G401.6 (cell line): ENCODE results near the gene FADS2.
A peak's percentile ranks its signal among the peaks of the same experiment; 100 is the strongest.

Experiments used
- FAIRE-seq: peaks from 2 replicates; lab custom pipeline; 2012; peaks lifted over from hg19 to GRCh38; lab: Jason Lieb, UNC

The FADS2 gene

GRCh38 chr11:61889831-61890230 lies 61.7 kb downstream of the FADS2 start:
- FAIRE-seq = no peak

DNA sequence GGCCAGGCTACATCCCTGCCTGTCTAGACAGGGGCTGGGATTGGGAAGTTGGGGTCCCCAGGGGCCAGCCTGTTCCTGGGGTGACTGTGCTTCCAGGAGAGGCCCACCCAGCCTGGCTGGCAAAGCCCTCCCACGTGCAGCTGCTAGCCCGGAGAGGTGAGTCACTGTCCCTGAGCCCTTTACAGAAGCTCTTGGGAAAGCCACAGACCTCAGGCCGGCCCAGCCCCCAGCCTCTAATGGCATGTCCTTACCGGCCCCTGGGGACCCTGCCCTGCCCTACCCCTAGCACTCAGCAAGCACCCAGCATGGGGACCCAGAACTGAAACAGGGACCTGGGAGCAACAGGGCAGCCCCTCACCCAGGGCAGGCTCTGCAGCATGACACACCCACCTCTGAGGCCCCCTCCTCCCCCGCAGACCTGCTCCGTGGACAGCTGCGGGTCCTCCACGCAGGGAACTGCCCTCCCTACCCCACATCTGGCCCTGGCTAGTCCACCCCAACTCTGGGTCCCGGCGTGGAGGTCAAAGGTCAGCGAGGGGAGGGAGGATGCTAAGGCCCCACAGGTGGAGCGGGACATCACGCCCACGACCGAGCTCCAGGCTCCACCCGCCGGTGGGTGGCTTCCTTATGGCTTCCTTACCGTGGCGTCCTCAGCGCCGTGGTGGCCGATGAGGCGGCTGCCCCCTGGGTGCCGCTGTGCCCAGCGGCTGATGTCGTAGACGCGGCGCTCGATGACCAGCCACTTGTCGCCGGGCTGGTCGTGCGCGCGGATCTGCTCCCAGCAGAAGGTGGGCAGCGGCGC lies 62.6 kb downstream of the FADS2 start:
- FAIRE-seq = no peak

- no peak for FAIRE-seq
These were observed 63.4 kb downstream of the FADS2 start, which contains the start of gene FADS3 for GRCh38 chr11:61891331-61892084. Gene FADS3 (minus strand): TSS chr11:61891545. CDS start chr11:61891381, 164 bp downstream.

GRCh38 chr11:61892085-61892370 lies 63.9 kb downstream of the FADS2 start:
- no peak for FAIRE-seq

DNA sequence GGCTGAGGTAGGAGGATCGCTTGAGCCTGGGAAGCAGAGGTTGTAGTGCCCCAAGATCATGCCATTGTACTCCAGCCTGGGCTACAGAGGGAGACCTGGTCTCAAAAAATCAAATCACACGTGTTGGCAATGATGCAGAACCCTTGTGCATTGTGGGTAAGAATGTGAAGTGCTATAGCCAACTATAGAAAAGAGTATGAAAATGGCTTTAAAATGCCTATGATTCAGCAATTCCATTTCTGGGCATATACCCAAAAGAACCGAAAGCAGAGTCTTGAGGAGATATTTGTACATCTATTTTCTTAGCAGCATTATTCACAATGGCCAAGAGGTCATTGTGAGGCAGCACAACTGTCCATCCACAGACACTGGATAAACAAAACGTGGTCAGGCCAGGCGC lies 65.9 kb downstream of the FADS2 start:
- no peak for FAIRE-seq

DNA sequence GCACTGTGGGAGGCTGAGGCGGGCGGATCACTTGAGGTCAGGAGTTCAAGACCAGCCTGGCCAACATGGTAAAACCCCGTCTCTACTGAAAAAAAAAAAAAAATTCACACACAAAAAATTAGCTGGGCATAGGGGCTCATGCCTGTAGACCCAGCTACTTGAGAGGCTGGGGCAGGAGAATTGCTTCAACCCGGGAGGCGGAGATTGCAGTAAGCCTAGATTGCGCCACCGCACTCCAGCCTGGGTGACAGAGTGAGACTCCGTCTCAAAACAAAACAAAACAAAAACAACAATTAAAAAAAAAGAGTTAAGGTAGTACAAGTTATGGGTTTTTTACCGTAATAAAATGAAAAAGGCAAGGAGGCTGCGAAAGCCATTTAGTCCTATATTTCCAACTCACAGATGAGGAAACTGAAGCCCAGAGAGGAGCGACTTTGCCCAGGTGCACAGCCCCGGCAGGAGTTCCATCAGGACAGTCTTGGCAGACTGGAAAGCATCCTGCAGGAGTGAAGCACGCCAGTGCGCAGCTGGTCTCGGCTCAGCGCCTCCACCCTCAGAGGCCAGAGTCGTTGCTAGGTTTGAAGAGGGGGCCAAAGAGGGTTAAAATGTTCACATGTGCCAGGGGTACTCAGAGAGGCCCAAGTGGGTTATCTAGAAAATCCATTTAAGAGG lies 67.1 kb downstream of the FADS2 start:
- no peak for FAIRE-seq

DNA sequence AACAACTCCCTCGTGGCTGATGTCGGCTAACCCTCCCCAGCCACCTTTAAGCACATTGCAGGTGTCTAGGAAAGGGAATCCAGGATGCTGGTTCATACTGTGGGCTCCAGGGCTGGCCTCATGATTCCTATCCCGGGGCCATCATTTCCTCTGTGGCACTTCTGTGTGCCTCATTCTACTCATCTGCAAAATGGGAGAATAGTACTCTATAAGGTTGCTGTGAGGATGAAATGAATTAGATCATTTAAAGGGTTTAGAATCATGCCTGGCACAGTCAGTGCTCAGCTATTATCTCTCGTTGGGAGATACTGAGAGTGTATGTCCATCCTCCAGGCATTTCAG lies 67.6 kb downstream of the FADS2 start:
- no peak for FAIRE-seq

DNA sequence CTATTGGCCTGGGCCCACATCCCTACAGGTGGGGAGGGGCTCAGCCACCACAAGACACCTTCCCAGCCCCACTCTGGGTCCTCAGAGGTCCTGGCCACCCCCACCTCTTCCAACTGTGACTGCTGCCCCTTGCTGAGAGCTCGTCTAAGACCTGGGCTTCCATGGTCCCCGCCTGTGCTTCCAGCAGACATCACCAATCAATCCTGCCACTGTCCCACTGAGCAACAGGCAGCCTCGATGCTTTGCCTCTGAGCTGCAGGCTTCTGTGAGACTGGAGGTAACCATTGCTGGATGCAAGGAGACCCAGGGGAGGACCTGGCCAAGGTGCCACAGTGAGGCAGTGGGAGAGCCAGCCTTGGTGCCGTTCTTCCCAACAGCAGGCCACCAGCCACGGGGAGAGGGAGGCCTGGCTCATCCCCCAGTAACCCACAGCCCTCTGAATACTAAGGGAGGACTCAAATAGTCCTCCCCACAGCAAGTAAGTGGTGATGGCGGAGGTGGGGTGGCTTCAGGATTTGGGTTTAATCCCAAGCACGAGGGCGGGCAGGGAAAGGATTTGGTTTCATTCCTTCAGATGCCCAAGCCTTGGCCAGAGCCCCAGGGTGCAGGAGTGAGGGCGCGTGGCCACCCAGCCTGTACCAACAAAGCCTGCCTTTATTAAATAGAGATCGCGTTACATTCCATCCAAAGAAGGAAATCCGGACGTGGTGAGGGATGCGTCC lies 68.7 kb downstream of the FADS2 start:
- no peak for FAIRE-seq

DNA sequence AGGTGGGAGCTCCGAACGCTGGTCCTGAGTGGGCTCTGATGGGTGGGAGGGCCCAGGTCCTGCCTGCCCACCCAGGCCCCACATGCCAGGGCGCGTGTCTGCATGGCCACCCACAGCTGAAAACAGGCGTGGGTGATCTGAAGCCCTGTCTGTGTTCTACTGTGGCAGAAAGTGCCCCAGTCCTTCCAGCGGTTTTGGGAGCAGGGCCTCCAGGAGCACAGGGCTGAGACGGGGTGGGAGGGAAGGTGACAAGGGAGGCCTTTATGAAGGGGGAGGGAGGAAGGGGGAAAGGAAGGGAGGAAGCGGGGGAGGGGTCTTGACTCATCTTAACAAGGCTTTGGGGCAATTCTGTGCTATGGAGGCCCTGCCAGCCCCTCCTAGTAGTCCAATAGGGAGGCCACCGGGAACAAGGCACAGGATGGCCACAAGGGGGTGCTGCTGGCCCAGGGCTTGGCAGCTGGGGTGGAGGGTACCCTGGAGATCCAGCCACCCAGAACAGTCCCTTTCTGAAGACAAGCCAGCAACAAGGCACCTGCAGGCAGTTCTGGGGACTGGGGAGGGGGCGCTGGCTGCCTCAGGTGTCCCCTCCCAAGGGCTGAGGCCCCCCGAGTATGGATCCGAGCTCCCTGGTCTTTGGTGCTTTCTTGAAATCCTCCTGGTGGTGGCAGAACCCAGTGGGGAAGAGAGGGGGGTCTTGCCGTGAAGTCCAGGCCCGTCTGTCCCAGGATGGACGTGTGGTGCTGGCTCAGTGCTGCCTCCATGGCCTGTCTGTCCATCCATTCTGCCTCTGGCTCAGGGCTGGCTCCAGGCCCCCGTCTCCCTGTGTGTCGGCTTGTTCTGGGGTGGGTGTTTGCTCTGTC lies 69.5 kb downstream of the FADS2 start:
- FAIRE-seq = no peak

DNA sequence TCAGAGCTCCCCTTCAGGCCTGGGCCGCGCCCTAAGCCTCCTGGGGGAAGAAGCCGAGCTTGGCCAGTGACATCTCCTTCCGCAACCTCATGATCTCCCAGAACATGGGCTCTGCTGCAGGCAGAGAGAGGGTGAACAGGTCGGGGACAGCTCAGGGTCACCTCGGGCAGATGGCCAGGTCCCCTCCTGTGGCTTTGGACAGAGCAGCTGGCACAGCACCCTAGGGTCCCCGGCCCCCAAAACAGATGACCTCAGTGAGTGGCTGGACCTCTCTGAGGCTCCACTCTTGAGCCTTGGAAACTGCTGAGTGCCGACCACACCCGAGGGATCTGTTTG lies 70.1 kb downstream of the FADS2 start:
- no peak for FAIRE-seq

DNA sequence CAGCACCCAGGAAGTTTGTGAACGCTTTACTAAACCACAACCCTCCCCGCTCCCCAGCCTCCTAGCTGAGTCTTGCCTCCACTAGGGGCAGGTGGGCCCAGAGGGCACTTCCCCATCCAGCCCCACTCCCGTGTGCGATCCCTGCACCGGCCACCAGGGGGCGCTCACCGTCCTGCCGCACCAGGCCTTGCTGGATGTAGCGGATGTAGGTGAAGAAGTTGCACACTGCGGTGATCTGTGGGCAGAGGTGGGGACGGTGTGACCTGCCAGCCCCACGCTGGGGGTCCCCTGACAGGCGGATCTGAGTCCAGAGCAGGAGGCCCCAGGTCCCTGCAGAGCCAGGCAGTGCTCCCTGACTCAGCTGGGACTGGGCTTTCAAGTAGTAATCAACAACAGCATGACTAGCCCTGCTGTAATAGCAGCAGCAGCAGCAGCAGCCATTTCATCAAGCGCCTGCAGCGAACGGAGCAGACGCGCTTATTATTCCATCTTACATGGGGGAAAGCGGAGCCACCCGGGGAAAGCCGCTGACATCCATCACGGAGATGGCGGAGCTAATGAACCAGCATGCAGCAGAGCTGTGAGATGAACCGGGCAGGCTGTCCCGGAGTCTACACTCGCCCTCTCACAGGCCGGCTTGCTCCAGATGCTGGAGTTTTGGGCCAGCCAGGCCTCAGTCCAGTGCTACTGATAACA lies 71.2 kb downstream of the FADS2 start:
- peak; percentile 15 for FAIRE-seq

DNA sequence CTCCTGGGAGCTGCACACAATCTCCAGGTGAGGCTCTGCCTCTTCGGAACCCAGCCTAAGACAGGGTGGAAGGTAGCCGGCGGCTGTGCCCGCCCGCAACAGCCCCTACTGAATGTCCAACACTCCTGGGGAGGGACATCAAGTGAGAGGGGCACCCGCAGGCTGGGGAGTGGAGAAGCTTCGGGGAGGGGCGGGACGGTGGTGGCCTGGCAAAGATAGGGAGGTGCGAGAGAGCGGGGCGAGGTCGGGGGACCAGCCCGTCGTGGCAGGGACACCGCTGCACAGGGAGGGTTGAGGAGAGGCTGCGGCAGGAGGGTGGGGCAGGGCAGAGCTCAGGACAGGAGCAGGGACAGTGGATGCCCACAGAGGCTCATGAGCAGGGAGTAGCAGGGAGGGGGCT lies 72.2 kb downstream of the FADS2 start:
- FAIRE-seq = no peak

GRCh38 chr11:61901397-61901796 lies 73.3 kb downstream of the FADS2 start:
- FAIRE-seq = no peak

- FAIRE-seq = no peak
These were observed 74.2 kb downstream of the FADS2 start for GRCh38 chr11:61902313-61902712.

GRCh38 chr11:61903845-61904244 lies 75.7 kb downstream of the FADS2 start:
- FAIRE-seq = no peak

GRCh38 chr11:61904539-61905048 lies 76.5 kb downstream of the FADS2 start:
- FAIRE-seq = no peak

DNA sequence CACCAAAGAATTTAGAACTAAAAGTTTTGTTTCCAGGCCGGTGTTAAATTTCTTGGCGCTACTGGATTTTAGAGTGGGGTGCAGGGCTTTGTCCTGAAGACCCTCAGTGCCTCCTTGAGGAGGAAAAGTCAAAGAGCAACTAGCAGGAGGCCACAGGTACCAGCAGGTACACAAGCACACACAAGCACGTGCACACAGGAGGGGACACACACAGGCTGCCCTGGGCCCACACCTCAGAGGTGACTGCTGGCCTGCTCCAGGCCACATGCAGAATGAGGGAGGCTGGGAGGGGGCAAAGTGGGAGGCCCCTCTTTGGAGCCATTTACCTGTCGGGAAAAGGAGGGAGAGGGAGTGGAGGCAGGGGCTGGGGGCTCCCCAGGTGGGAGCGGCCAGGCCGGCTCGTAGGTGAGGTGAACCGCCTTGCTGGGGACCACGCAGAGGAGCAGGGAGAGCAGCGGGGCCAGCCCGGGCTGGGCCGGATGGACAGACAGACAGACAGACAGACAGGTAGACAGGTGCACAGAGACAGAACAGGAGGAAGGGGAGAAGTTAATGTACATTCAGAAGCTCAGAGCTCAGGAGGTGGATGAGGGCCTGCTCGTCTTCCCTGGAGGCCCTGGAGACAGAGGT lies 77.1 kb downstream of the FADS2 start:
- FAIRE-seq = no peak

GRCh38 chr11:61905801-61906521 lies 77.9 kb downstream of the FADS2 start:
- no peak for FAIRE-seq

DNA sequence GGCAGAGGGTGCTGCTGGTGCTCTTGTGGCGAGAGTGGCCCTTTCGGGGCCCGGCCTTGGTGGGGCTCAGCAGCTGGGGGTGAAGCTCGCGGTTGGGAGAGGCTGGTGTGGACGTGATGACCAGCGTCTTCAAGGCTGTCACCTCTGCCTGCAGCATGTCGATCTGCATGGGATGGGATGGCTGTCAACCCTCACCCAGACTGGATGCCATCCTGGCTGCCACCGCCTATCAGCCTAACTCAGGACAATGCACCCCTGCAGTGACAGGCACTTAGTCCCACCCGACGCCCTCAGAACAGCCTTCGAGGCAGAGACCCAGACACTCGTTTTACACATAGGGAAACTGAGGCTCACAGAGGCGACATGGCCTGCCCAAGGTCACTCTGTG lies 78.4 kb downstream of the FADS2 start:
- FAIRE-seq = no peak

- FAIRE-seq = no peak
These were observed 79.2 kb downstream of the FADS2 start for GRCh38 chr11:61907282-61907681.
